NCI-H128 (cell line): ENCODE measurements around the gene GAS7.

ENCODE experiments used
- DNase-seq: peaks from one replicate; lab custom pipeline; 2025; ENCODE audit not compliant: unreplicated experiment; lab: John Stamatoyannopoulos, UW

The GAS7 gene

GRCh38 chr17:9956474-9957131 lies 241.8 kb downstream of the GAS7 start:
- no peak for DNase-seq

GRCh38 chr17:9953492-9953891 lies 244.9 kb downstream of the GAS7 start:
- no peak for DNase-seq

DNA sequence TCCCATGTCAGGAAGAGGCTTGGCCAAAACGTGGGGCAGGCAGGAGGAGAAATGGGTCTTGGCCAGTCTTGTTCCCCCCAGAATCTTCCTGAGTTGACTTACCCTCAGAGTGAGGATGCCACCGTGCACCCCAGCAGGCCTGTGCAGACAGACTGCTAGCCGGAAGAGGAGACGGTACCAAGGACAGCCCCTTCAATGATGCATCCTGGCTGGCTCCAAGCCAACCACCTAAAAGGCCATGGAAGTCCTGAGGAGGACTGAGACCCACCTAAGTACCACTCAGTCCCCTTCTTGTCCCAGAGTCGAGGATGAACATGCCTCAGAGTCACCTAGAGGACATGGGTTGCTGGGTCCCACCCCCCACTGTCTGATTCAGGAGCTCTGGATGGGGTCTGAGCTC lies 246.6 kb downstream of the GAS7 start:
- no peak for DNase-seq

- DNase-seq = no peak
Observed at GRCh38 chr17:9948928-9949327, 249.5 kb downstream of the GAS7 start.

- no peak for DNase-seq
Observed at GRCh38 chr17:9944704-9945103, 253.7 kb downstream of the GAS7 start.

- DNase-seq = no peak
Observed at GRCh38 chr17:9943343-9943742, 255.1 kb downstream of the GAS7 start.

DNA sequence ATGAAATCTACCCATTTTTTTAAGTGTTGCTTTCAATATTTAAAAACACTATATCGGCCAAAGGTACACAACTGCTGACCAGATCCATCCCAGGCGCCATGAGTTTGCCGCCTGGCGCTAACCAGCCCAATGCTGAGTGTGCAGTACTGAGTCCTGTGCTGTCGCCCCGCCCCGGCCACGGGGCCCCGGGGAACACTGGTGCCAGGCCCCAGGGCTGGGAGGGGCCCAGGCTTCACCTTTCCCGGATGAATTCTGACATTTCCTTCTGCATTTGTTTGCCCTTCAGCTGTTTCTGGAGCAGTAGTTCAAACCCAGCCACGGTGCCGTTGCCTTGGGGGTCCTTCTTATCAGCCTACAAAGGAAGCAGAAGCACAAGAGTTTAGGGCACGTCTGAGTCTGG lies 255.5 kb downstream of the GAS7 start:
- no peak for DNase-seq

- DNase-seq = no peak
Observed at GRCh38 chr17:9941305-9941704, 257.1 kb downstream of the GAS7 start.

- no peak for DNase-seq
Observed at GRCh38 chr17:9940841-9941240, 257.6 kb downstream of the GAS7 start.

- DNase-seq = no peak
Observed at GRCh38 chr17:9938764-9939163, 259.6 kb downstream of the GAS7 start.

GRCh38 chr17:9937901-9938300 lies 260.5 kb downstream of the GAS7 start:
- DNase-seq = no peak

DNA sequence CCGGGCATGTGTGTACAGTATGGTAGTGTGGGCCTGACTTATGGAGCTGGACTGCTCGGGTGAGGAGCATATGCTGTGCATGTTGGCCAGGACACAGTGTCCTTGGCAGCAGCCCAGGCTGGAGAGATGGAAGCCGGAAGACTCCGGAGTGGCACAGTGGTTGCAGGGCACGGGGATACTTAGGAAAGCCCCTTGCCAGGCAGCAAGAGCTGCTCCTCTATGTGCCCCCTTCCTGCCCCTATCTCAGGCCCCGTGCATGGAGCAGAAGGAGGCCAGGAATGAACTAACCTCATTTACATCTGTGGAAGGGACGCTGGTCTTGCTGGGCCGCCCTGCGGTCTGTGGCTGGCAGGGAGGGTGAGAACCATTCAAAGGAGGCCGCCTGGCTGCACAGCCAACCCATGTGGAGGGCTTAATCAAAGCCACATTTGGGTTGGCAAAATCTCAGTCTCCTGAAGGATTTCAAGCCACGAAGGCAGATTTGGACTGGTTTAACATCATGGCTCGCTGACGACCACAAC lies 261.1 kb downstream of the GAS7 start:
- DNase-seq = no peak

GRCh38 chr17:9936095-9936494 lies 262.3 kb downstream of the GAS7 start:
- no peak for DNase-seq

- no peak for DNase-seq
Observed at GRCh38 chr17:9935408-9935807, 263.0 kb downstream of the GAS7 start.

GRCh38 chr17:9934331-9934730 lies 264.1 kb downstream of the GAS7 start:
- DNase-seq = no peak

- no peak for DNase-seq
Observed at GRCh38 chr17:9932491-9932890, 265.9 kb downstream of the GAS7 start.

- DNase-seq = no peak
Observed at GRCh38 chr17:9931144-9931741, 267.2 kb downstream of the GAS7 start.

- no peak for DNase-seq
Observed at GRCh38 chr17:9929871-9930270, 268.5 kb downstream of the GAS7 start.

DNA sequence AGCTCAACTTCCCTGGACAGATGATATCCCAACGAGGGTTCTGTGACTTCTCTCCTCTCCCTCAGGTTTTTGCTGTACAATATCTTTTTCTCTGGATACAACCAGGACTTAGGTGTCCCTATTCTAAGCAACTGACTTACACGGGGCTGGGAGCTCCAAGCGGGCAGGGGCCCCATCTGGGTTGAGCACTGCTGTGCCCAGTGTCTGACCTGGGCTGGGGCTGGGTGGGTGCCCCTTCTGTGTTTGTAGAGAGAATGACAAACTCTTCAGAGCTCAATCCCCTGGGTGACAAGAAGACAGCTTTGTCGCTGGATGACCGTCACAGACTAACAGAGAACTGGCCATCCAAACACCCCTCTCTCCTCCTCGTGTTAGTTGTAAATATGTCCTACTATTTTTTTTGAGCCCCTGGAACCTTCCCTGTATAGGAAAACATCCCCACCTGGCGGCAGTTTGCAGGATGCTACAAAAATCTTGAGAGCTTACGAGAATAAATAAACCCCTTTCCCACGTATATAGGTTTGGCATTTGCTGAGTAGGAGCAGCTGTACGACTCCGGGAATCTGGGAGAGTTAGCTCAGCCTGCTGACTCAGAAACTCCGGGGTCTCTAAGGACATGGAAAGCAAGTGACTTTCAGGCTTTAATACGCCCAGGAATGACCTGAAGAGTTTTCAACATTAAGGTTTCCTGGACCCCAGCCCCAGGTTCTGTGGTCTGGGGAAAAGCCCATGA lies 269.6 kb downstream of the GAS7 start:
- no peak for DNase-seq

DNA sequence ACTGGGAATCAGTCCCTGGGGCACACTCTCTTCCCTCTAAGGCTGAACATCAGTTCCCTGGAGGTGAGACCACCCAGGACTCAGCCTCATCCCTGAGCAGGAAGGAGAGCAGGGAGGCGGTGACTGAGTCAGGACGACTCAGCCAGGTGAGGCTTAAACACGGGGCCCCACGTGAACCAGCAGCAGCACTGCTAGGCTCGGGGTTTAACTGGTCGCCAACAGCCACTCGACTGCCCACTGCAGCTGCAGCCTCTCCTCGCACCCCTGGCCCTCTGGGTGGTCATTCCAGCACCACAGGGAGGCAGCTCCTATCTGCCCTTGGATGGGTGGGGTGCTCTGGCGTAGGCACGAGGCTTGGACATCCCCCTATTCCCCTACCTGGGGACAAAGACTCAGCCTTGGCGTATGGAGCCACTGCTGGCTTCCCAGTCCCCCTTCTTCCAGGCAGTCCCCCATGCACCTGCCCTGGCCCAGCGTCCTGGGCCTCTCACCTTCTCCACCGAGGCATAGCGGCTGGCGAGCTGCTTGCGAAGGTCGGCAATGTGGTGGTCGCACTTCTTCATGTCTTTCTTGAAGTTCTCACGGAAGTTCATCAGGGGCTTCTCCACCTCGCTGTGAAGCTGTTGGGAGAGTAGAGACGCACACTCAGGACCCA lies 272.1 kb downstream of the GAS7 start:
- DNase-seq = no peak

DNA sequence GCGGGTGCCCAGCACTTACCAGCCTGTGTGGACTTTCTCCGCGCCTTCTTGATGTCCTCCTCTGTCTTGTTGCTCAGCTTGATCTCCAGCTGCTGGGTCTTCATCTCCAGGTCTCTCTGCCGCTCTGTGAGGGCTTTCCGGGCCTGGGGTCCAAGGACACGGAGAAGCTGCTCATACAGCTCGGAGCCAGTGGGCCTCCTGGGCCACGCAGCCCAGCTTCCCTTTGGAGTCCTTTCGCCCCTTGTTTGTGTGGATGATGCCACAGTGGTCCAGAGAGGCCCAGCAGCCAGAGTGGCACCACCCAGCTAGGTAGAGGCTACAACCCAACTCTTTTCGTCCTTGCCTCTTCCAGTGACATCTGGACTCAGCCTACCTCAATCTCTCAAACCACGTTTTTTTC lies 272.9 kb downstream of the GAS7 start:
- DNase-seq = no peak

GRCh38 chr17:9924735-9925191 lies 273.6 kb downstream of the GAS7 start:
- DNase-seq = no peak
